ENCODE data around the gene B4GALNT2.

The B4GALNT2 gene

DNA sequence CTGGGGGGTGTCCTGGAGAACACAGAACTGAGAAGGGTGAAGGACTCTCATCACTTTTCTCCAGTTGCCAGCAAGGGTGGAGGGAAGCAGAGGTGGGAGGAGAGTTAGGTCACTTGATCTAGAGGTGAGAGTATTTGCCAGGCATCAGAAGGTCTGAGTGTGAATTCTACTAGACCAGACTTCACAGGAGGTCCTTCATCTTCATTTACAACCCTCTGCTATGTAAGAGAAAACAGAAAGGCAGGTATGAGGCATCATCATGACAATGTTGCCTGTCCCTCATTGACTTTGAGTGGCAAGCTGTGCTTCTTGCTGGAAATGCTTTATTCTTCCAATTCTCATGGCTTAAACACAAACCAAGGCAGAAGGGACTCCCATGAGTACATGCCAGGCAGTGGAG lies 45.9 kb upstream of the B4GALNT2 start:
- peaks cover 12% of the 10 kb centered on the region for H3K27me3 ChIP-seq (ENCODE audit: insufficient read depth, low read length, poor library complexity)
- ATAC-seq (ENCODE audit: insufficient read depth, low read depth) (no peak), DNase-seq (no peak)
- H3K4me1 ChIP-seq (ENCODE audit: insufficient read depth, low read length), result no peaks in the 10 kb centered on the region
- no peak overlapping the region for H3K27ac ChIP-seq (ENCODE audit: low read length)
- no peak overlapping the region for H3K4me3 ChIP-seq (ENCODE audit: low read depth in 1 of 2, low read length in 2 of 2)
- H3K9ac ChIP-seq (ENCODE audit: low read depth, low read length), result no peak overlapping the region
- no peaks in the 10 kb centered on the region for H3K9me3 ChIP-seq (ENCODE audit: insufficient read depth, low read length, severe bottlenecking)
- H3K79me2 ChIP-seq (ENCODE audit: insufficient read depth, low read length), result no peaks in the 10 kb centered on the region
- TF ChIP-seq EZH2 (IDR thresholded peaks at IDR 0.05; ENCODE audit: borderline replicate concordance, low read depth, low read length, severe bottlenecking), result no peak
- TF ChIP-seq, protein P1, sequence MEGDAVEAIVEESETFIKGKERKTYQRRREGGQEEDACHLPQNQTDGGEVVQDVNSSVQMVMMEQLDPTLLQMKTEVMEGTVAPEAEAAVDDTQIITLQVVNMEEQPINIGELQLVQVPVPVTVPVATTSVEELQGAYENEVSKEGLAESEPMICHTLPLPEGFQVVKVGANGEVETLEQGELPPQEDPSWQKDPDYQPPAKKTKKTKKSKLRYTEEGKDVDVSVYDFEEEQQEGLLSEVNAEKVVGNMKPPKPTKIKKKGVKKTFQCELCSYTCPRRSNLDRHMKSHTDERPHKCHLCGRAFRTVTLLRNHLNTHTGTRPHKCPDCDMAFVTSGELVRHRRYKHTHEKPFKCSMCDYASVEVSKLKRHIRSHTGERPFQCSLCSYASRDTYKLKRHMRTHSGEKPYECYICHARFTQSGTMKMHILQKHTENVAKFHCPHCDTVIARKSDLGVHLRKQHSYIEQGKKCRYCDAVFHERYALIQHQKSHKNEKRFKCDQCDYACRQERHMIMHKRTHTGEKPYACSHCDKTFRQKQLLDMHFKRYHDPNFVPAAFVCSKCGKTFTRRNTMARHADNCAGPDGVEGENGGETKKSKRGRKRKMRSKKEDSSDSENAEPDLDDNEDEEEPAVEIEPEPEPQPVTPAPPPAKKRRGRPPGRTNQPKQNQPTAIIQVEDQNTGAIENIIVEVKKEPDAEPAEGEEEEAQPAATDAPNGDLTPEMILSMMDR (IDR thresholded peaks at IDR 0.05; ENCODE audit: borderline replicate concordance, extremely low read depth, low read length, poor library complexity, severe bottlenecking), result no peak
- no peak overlapping the region for H3K4me2 ChIP-seq (ENCODE audit: insufficient read depth, low read length)
- no peaks in the 10 kb centered on the region for H4K20me1 ChIP-seq (ENCODE audit: insufficient read depth, low read length)
- H3K36me3 ChIP-seq (ENCODE audit: insufficient read depth, low read length), result no peaks in the 10 kb centered on the region
- no peak overlapping the region for H2AFZ ChIP-seq (ENCODE audit: low read depth, low read length)

DNA sequence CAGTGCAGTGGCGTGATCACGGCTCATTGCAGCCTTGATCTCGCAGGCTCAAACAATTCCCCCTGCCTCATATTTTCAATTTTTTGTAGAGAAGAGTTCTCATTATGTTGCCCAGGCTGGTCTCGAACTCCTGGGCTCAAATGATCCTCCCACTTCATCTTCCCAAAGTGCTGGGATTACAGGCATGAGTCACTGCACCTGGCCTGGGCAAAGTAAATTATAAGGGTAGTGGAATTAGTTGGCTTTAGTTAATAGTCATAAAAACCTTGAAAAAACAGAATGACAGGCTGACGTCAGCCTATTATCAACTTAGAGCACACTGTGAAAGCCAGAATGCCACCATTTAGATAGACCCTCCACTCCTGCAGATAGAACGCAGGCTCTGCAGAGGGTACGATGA lies 43.5 kb upstream of the B4GALNT2 start:
- H3K36me3 ChIP-seq (ENCODE audit: insufficient read depth, low read length), result no peaks in the 10 kb centered on the region
- no peaks in the 10 kb centered on the region for H3K79me2 ChIP-seq (ENCODE audit: insufficient read depth, low read length)
- no peaks in the 10 kb centered on the region for H4K20me1 ChIP-seq (ENCODE audit: insufficient read depth, low read length)
- no peak for ATAC-seq (ENCODE audit: insufficient read depth, low read depth)
- no peak overlapping the region for H3K9ac ChIP-seq (ENCODE audit: low read depth, low read length)
- peaks cover 7% of the 10 kb centered on the region for H3K27me3 ChIP-seq (ENCODE audit: insufficient read depth, low read length, poor library complexity)
- no peaks in the 10 kb centered on the region for H3K4me1 ChIP-seq (ENCODE audit: insufficient read depth, low read length)
- H3K4me3 ChIP-seq (ENCODE audit: low read depth in 1 of 2, low read length in 2 of 2), result no peak overlapping the region
- H3K9me3 ChIP-seq (ENCODE audit: insufficient read depth, low read length, severe bottlenecking), result no peaks in the 10 kb centered on the region
- H3K27ac ChIP-seq (ENCODE audit: low read length), result no peak overlapping the region
- no peak overlapping the region for H3K4me2 ChIP-seq (ENCODE audit: insufficient read depth, low read length)
- no peak for DNase-seq
- no peak overlapping the region for H2AFZ ChIP-seq (ENCODE audit: low read depth, low read length)
- no peak for TF ChIP-seq EZH2 (IDR thresholded peaks at IDR 0.05; ENCODE audit: borderline replicate concordance, low read depth, low read length, severe bottlenecking)
- TF ChIP-seq, protein P1 (IDR thresholded peaks at IDR 0.05; ENCODE audit: borderline replicate concordance, extremely low read depth, low read length, poor library complexity, severe bottlenecking), result no peak

GRCh38 chr17:49090878-49091594 lies 41.5 kb upstream of the B4GALNT2 start:
- Histone ChIP-seq H3K9ac (ENCODE audit: low read depth, low read length) (no peak overlapping the region), H3K9me3 (ENCODE audit: insufficient read depth, low read length, severe bottlenecking) (no peaks in the 10 kb centered on the region), H2AFZ (ENCODE audit: low read depth, low read length) (no peak overlapping the region), H3K79me2 (ENCODE audit: insufficient read depth, low read length) (no peaks in the 10 kb centered on the region), H3K27ac (ENCODE audit: low read length) (no peak overlapping the region), H3K4me3 (ENCODE audit: low read depth in 1 of 2, low read length in 2 of 2) (no peak overlapping the region), H4K20me1 (ENCODE audit: insufficient read depth, low read length) (no peaks in the 10 kb centered on the region), H3K4me1 (ENCODE audit: insufficient read depth, low read length) (no peaks in the 10 kb centered on the region), H3K4me2 (ENCODE audit: insufficient read depth, low read length) (no peak overlapping the region), H3K27me3 (ENCODE audit: insufficient read depth, low read length, poor library complexity) (peaks cover 5% of the 10 kb centered on the region), H3K36me3 (ENCODE audit: insufficient read depth, low read length) (no peaks in the 10 kb centered on the region)
- no peak for TF ChIP-seq EZH2 (IDR thresholded peaks at IDR 0.05; ENCODE audit: borderline replicate concordance, low read depth, low read length, severe bottlenecking)
- TF ChIP-seq, protein P1 (IDR thresholded peaks at IDR 0.05; ENCODE audit: borderline replicate concordance, extremely low read depth, low read length, poor library complexity, severe bottlenecking), result no peak
- no peak for ATAC-seq (ENCODE audit: insufficient read depth, low read depth)
- DNase-seq, result no peak

All from DND-41 (cell line).